ENCODE results near the gene CHD9.

Gene CHD9

DNA sequence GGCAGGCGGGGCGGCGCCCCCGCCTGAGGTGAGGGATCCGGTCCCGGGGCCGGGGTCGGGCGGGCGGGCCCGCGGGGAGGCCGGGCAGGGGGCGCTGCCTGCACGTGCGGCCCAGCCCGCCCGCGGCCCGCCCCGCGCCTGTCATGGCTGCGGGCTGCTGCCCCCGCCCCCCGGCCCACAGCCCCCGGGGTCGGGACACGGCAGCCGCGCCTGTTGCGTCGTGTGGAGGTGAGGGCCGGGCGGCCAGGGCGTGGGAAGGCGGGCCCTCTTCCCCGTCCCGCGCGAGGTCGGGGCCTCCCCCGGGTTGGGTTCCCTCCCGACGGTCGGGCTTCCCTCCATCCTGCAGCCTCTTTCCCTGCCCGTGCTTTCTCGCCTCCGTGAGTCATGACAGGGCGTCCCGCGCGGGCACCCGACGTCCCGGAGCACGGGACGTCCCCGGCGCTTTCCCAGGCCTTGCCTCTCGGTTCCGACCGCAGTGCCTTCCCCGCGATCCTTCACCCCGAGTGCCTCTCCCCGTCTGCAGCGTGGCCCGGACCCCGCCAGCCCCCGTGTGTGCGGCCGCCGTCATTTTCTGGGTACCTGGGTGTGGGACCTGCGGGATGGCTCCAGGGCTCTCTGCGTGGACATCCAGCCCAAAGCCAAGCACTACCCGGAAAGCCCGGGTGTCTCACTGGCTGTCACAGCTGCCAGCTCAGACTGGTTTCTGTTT is 76.7 kb downstream of the CHD9 start (continued):
- TF ChIP-seq ZNF76 (tag by site-specific recombination; IDR thresholded peaks at IDR 0.05; ENCODE audit: borderline replicate concordance, low read depth) (0 out of 2 replicates have a peak, but pooled peaks have one; percentile 19), ZSCAN23 (tag by site-specific recombination; IDR thresholded peaks at IDR 0.05) (no peak), ZNF624 (tag by site-specific recombination; IDR thresholded peaks at IDR 0.05) (no peak), ZNF560 (tag by site-specific recombination; IDR thresholded peaks at IDR 0.05; ENCODE audit: borderline replicate concordance) (no peak), ZNF626 (tag by site-specific recombination; IDR thresholded peaks at IDR 0.05) (no peak), ZFHX2 (tag by site-specific recombination; conservative IDR thresholded peaks at IDR 0.05) (peak; percentile 62), ZNF394 (tag by site-specific recombination; IDR thresholded peaks at IDR 0.05; ENCODE audit: borderline replicate concordance) (no peak), ZNF16 (tag by site-specific recombination; IDR thresholded peaks at IDR 0.05; ENCODE audit: low read depth) (no peak), ZBTB7A (tag by site-specific recombination; IDR thresholded peaks at IDR 0.05; ENCODE audit: low read depth) (no peak), ZNF785 (tag by site-specific recombination; IDR thresholded peaks at IDR 0.05) (no peak), ZNF433 (tag by site-specific recombination; IDR thresholded peaks at IDR 0.05; ENCODE audit: low read depth) (no peak), ZFP3 (tag by site-specific recombination; IDR thresholded peaks at IDR 0.05; ENCODE audit: low read depth) (no peak), ZNF366 (tag by site-specific recombination; conservative IDR thresholded peaks at IDR 0.05) (peak; percentile 68; the same call in 1 of the 2 replicates), KLF7 (tag by site-specific recombination; IDR thresholded peaks at IDR 0.05; ENCODE audit: borderline replicate concordance) (no peak), ZNF544 (tag by site-specific recombination; IDR thresholded peaks at IDR 0.05) (no peak), ZIC2 (tag by site-specific recombination; IDR thresholded peaks at IDR 0.05) (0 out of 2 replicates have a peak, but pooled peaks have one; percentile 24), YY1 (tag by site-specific recombination; IDR thresholded peaks at IDR 0.05) (no peak)
- TF ChIP-seq, protein P1, sequence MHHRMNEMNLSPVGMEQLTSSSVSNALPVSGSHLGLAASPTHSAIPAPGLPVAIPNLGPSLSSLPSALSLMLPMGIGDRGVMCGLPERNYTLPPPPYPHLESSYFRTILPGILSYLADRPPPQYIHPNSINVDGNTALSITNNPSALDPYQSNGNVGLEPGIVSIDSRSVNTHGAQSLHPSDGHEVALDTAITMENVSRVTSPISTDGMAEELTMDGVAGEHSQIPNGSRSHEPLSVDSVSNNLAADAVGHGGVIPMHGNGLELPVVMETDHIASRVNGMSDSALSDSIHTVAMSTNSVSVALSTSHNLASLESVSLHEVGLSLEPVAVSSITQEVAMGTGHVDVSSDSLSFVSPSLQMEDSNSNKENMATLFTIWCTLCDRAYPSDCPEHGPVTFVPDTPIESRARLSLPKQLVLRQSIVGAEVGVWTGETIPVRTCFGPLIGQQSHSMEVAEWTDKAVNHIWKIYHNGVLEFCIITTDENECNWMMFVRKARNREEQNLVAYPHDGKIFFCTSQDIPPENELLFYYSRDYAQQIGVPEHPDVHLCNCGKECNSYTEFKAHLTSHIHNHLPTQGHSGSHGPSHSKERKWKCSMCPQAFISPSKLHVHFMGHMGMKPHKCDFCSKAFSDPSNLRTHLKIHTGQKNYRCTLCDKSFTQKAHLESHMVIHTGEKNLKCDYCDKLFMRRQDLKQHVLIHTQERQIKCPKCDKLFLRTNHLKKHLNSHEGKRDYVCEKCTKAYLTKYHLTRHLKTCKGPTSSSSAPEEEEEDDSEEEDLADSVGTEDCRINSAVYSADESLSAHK (tag by site-specific recombination; IDR thresholded peaks at IDR 0.05) = no peak
- TF ChIP-seq, protein P2, sequence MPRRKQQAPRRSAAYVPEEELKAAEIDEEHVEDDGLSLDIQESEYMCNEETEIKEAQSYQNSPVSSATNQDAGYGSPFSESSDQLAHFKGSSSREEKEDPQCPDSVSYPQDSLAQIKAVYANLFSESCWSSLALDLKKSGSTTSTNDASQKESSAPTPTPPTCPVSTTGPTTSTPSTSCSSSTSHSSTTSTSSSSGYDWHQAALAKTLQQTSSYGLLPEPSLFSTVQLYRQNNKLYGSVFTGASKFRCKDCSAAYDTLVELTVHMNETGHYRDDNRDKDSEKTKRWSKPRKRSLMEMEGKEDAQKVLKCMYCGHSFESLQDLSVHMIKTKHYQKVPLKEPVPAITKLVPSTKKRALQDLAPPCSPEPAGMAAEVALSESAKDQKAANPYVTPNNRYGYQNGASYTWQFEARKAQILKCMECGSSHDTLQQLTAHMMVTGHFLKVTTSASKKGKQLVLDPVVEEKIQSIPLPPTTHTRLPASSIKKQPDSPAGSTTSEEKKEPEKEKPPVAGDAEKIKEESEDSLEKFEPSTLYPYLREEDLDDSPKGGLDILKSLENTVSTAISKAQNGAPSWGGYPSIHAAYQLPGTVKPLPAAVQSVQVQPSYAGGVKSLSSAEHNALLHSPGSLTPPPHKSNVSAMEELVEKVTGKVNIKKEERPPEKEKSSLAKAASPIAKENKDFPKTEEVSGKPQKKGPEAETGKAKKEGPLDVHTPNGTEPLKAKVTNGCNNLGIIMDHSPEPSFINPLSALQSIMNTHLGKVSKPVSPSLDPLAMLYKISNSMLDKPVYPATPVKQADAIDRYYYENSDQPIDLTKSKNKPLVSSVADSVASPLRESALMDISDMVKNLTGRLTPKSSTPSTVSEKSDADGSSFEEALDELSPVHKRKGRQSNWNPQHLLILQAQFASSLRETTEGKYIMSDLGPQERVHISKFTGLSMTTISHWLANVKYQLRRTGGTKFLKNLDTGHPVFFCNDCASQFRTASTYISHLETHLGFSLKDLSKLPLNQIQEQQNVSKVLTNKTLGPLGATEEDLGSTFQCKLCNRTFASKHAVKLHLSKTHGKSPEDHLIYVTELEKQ (tag by site-specific recombination; IDR thresholded peaks at IDR 0.05; ENCODE audit: borderline replicate concordance) = no peak
- TF ChIP-seq, protein P3, sequence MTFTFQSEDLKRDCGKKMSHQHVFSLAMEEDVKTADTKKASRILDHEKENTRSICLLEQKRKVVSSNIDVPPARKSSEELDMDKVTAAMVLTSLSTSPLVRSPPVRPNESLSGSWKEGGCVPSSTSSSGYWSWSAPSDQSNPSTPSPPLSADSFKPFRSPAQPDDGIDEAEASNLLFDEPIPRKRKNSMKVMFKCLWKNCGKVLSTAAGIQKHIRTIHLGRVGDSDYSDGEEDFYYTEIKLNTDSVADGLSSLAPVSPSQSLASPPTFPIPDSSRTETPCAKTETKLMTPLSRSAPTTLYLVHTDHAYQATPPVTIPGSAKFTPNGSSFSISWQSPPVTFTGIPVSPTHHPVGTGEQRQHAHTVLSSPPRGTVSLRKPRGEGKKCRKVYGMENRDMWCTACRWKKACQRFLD (tag by site-specific recombination; IDR thresholded peaks at IDR 0.05) = no peak
- TF ChIP-seq, protein P4, sequence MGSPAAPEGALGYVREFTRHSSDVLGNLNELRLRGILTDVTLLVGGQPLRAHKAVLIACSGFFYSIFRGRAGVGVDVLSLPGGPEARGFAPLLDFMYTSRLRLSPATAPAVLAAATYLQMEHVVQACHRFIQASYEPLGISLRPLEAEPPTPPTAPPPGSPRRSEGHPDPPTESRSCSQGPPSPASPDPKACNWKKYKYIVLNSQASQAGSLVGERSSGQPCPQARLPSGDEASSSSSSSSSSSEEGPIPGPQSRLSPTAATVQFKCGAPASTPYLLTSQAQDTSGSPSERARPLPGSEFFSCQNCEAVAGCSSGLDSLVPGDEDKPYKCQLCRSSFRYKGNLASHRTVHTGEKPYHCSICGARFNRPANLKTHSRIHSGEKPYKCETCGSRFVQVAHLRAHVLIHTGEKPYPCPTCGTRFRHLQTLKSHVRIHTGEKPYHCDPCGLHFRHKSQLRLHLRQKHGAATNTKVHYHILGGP (tag by site-specific recombination; IDR thresholded peaks at IDR 0.05) = no peak
- TF ChIP-seq, protein P5, sequence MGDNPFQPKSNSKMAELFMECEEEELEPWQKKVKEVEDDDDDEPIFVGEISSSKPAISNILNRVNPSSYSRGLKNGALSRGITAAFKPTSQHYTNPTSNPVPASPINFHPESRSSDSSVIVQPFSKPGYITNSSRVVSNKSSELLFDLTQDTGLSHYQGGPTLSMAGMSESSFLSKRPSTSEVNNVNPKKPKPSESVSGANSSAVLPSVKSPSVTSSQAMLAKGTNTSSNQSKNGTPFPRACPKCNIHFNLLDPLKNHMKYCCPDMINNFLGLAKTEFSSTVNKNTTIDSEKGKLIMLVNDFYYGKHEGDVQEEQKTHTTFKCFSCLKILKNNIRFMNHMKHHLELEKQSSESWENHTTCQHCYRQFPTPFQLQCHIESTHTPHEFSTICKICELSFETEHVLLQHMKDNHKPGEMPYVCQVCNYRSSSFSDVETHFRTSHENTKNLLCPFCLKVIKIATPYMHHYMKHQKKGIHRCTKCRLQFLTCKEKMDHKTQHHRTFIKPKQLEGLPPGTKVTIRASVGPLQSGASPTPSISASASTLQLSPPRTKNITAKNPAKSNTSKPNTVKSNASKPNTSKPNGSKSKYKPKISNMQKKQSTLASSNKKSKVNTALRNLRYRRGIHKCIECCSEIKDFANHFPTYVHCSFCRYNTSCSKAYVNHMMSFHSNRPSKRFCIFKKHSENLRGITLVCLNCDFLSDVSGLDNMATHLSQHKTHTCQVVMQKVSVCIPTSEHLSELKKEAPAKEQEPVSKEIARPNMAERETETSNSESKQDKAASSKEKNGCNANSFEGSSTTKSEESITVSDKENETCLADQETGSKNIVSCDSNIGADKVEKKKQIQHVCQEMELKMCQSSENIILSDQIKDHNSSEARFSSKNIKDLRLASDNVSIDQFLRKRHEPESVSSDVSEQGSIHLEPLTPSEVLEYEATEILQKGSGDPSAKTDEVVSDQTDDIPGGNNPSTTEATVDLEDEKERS (tag by site-specific recombination; IDR thresholded peaks at IDR 0.05) = no peak

Data from HEK293 (cell line).